Upper lobe of left lung (tissue), 4 donors: ENCODE results near the gene ABCA13.

Experiments used
- CTCF ChIP-seq, 6 experiments: fragments of 450-650 bp in 4 of 6; fragments of 200-600 bp in 2 of 6; sonication (generic) in 2 of 6; IDR thresholded peaks; one replicate each; pipeline ENCODE4 v1.5.1; 2016 to 2019; ENCODE audit warnings: antibody characterized with exemption in 6 of 6
- POLR2A ChIP-seq, 4 donors: fragments of 450-650 bp; IDR thresholded peaks; one replicate each; pipeline ENCODE4 v1.5.1; 2016 to 2017; ENCODE audit warnings: antibody characterized with exemption in 4 of 4, mild to moderate bottlenecking in 2 of 4

DNA sequence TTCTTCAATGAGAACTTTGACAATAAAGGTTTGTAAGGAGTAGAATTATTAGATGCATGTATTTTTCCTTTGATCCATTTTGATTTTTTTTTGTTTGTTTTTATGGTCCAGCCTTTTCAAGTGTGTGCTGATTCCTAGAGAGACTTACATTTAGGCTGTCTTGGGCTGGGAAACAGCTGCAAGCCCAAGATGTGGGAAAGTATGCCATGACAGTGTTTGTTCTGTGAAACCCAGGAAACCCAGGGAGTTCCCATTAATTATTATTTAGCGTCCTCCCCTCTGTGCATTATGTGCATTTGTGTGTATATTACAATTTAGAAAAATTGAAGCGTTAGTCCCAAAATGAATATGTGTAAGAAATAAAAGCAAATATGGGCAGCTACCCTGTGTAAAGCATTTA lies 216.7 kb downstream of the ABCA13 start:
- TF ChIP-seq CTCF (IDR thresholded peaks at IDR 0.05) (no peak), POLR2A (IDR thresholded peaks at IDR 0.05) (no peak)
